Testis (tissue), 3 donors: ENCODE measurements around the gene NPAS3. TPM values are rescaled to one million over a fixed set of nuclear protein-coding genes. Genes with fewer than 3 reads are reported as not detected.

Experiments
- DNase-seq: peaks from one replicate; pipeline ENCODE4 v3.0.0-alpha.2; 2019
- H3K27ac ChIP-seq, 2 donors: fragments of 200-600 bp; sonication (generic); one replicate each; pipeline ENCODE4 v1.5.1; 2019
- H3K27me3 ChIP-seq: fragments of 200-600 bp; sonication (generic); one replicate; pipeline ENCODE4 v1.5.1; 2019
- H3K36me3 ChIP-seq: fragments of 200-600 bp; sonication (generic); one replicate; pipeline ENCODE4 v1.5.1; 2017; ENCODE audit warnings: low read depth; ENCODE audit errors: missing control alignments
- H3K4me1 ChIP-seq: fragments of 200-600 bp; sonication (generic); one replicate; pipeline ENCODE4 v1.5.1; 2019
- H3K4me3 ChIP-seq, 2 donors: fragments of 200-600 bp; sonication (generic); one replicate each; pipeline ENCODE4 v1.5.1; 2017 to 2019
- H3K9me3 ChIP-seq: fragments of 200-600 bp; sonication (generic); one replicate; pipeline ENCODE4 v1.5.1; 2017
- CTCF ChIP-seq, 3 experiments: fragments of 450-650 bp in 2 of 3; fragments of 200-600 bp in 1 of 3; sonication (generic) in 1 of 3; IDR thresholded peaks; one replicate each; pipeline ENCODE4 v1.5.1; 2016 to 2019; ENCODE audit warnings: antibody characterized with exemption in 3 of 3, mild to moderate bottlenecking in 2 of 3, moderate library complexity in 1 of 3
- POLR2A ChIP-seq: fragments of 450-650 bp; IDR thresholded peaks from one replicate; pipeline ENCODE4 v1.6.1; 2017; ENCODE audit warnings: antibody characterized with exemption, mild to moderate bottlenecking, moderate library complexity
- WGBS, 2 donors: methylation state at CpG; one replicate each; pipeline ENCODE4 v1.1.5; 2018; 5-methylcytosine and 5-hydroxymethylcytosine counted together
- intact Hi-C: fragments of 100-400 bp; cut with DNase I; formaldehyde crosslinking; loops from one replicate; pipeline ENCODE4 v1.15.1; 2023; ENCODE audit warnings: low total_unique reads
- polyA plus RNA-seq: library from polyadenylated mRNA; stranded (reverse); fragments of 350-450 nt; fragmentation: Illumina TruSeq; extraction: RNeasy Lipid Tissue Mini Kit (QIAGEN cat#74804); gene quantifications from one replicate; pipeline ENCODE4 v1.2.3, GENCODE V29; 2014; ENCODE audit warnings: low read depth, low replicate concordance; ENCODE audit not compliant: insufficient read depth
- total RNA-seq, 2 donors: library from RNA; depleted of rRNA; stranded (reverse); fragments of >200 nt; gene quantifications; one replicate each; pipeline ENCODE4 v1.2.3, GENCODE V29; 2016

Gene NPAS3
- total and polyA plus RNA-seq, 3 donors from 2014 or later: 1.1 to 3.7 (median 1.8) TPM

- no peak for TF ChIP-seq CTCF (IDR thresholded peaks at IDR 0.05)
- TF ChIP-seq POLR2A: no peak
- intact Hi-C loops: no loop called here
- Histone ChIP-seq H3K36me3 (no peaks in the 10 kb centered on the region), H3K4me1 (no peaks in the 10 kb centered on the region), H3K4me3 (no peak overlapping the region), H3K9me3 (no peaks in the 10 kb centered on the region), H3K27me3 (no peaks in the 10 kb centered on the region), H3K27ac (no peak overlapping the region)
- no peak for DNase-seq
Observed at GRCh38 chr14:33369972-33370371, 431.3 kb downstream of the NPAS3 start.

GRCh38 chr14:33370426-33370825 lies 431.7 kb downstream of the NPAS3 start:
- no peak for DNase-seq
- H3K27me3 ChIP-seq: no peaks in the 10 kb centered on the region
- no peak for TF ChIP-seq CTCF (IDR thresholded peaks at IDR 0.05)
- TF ChIP-seq POLR2A: no peak
- no peak overlapping the region for H3K4me3 ChIP-seq
- H3K36me3 ChIP-seq: no peaks in the 10 kb centered on the region
- no peaks in the 10 kb centered on the region for H3K9me3 ChIP-seq
- intact Hi-C loops: no loop called here
- no peak overlapping the region for H3K27ac ChIP-seq
- 58 to 85% methylated on average over 1 of the region's 1 CpG for WGBS, 2 donors
- H3K4me1 ChIP-seq: no peaks in the 10 kb centered on the region

GRCh38 chr14:33375196-33375595 lies 436.5 kb downstream of the NPAS3 start:
- H3K27ac ChIP-seq: no peak overlapping the region
- no peaks in the 10 kb centered on the region for H3K27me3 ChIP-seq
- 86 to 95% methylated on average over 2 of the region's 2 CpGs for WGBS, 2 donors
- H3K36me3 ChIP-seq: no peaks in the 10 kb centered on the region
- intact Hi-C loops: no loop called here
- DNase-seq: no peak
- H3K9me3 ChIP-seq: no peaks in the 10 kb centered on the region
- TF ChIP-seq CTCF (IDR thresholded peaks at IDR 0.05): no peak
- no peak for TF ChIP-seq POLR2A
- no peaks in the 10 kb centered on the region for H3K4me1 ChIP-seq
- H3K4me3 ChIP-seq: no peak overlapping the region

GRCh38 chr14:33375786-33376185 lies 437.1 kb downstream of the NPAS3 start:
- intact Hi-C loops: no loop called here
- H3K36me3 ChIP-seq: no peaks in the 10 kb centered on the region
- H3K27ac ChIP-seq: no peak overlapping the region
- no peaks in the 10 kb centered on the region for H3K4me1 ChIP-seq
- H3K9me3 ChIP-seq: no peaks in the 10 kb centered on the region
- DNase-seq: no peak
- no peaks in the 10 kb centered on the region for H3K27me3 ChIP-seq
- 78 to 82% methylated on average over 4 of the region's 4 CpGs for WGBS, 2 donors
- H3K4me3 ChIP-seq: no peak overlapping the region
- no peak for TF ChIP-seq POLR2A
- TF ChIP-seq CTCF (IDR thresholded peaks at IDR 0.05): no peak

GRCh38 chr14:33376510-33376909 lies 437.8 kb downstream of the NPAS3 start:
- H3K27me3 ChIP-seq: no peaks in the 10 kb centered on the region
- no peak for DNase-seq
- WGBS, 2 donors: 58 to 61% methylated on average over 3 of the region's 3 CpGs
- no peaks in the 10 kb centered on the region for H3K4me1 ChIP-seq
- H3K9me3 ChIP-seq: no peaks in the 10 kb centered on the region
- intact Hi-C loops: no loop called here
- no peaks in the 10 kb centered on the region for H3K36me3 ChIP-seq
- H3K4me3 ChIP-seq: no peak overlapping the region
- TF ChIP-seq POLR2A (no peak), CTCF (IDR thresholded peaks at IDR 0.05) (no peak)
- H3K27ac ChIP-seq: no peak overlapping the region
